ENCODE measurements around the gene MARK3. TPM values are rescaled to one million over a fixed set of nuclear protein-coding genes. Genes with fewer than 3 reads are reported as not detected.
A peak's percentile ranks its signal among the peaks of the same experiment; 100 is the strongest.

The MARK3 gene
- total RNA-seq, 1 donor from 2014 or later: 84.2 TPM

DNA sequence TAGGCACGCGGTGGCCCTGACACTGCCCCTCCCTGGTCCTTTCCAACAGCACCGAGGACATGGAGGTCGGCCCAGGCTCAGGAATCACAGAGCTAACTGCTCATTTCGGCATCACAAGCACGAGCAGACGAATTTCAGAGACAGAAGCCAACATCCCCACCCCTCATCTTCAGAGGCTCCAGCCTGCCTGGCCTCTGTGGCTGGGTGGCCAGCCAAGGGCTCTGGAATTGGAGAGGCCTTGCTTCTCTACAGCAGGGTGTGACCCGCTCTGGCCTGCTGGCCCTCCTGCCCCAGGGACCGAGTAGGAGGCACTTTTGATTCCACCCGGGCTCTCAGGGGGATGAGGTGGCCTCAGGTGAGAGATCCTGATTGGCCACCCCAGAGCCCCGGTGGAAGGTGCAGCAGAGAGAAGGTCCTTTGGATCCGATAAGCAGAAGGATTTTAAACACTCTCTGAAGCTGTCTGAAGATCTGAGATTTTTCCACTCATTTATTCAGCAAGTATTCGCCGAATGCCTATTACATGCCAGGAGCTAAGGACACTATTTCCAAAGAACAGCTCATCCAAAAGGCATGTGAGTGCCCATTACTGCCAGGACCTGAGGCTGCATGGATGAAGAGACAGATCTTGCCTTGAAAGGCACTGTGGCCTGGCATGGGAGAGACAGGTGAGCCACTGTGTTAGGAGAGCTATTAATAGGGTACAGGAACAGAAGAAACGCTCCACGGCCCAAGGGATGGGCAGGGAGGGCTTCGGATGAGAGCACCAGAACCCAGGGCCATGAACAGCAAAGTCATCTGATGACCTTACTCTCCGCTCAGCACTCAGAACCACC is 167.0 kb downstream of the MARK3 start:
- DNase-seq (ENCODE audit: extremely low spot score, unreplicated experiment): no peak

DNA sequence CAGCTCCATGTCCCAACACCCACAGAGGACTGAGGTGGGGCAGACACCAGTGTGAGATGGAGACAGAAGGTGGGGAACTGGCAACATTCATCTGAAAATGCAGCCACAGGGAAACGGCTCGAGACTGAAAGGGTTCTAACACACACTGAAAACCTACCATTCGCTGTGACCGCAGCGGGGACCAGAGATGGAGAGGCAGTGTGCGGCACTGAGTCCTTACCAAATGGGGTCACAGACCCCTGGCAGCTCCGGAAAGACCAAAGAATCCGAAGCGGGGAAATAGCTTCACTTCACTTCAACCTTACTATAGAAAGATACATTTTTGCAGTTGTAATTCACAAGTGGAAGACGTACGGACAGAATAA is 167.6 kb downstream of the MARK3 start:
- Mint-ChIP-seq H3K4me1 (ENCODE audit: unreplicated experiment) (peaks cover 25% of the 10 kb centered on the region), H3K36me3 (ENCODE audit: unreplicated experiment) (no peaks in the 10 kb centered on the region), H3K27ac (ENCODE audit: unreplicated experiment) (peak overlapping the region; percentile 85), H3K9me3 (ENCODE audit: unreplicated experiment) (no peaks in the 10 kb centered on the region), H3K4me3 (ENCODE audit: unreplicated experiment) (no peak overlapping the region), H3K27me3 (ENCODE audit: unreplicated experiment) (no peaks in the 10 kb centered on the region)
- TF ChIP-seq, protein P1, sequence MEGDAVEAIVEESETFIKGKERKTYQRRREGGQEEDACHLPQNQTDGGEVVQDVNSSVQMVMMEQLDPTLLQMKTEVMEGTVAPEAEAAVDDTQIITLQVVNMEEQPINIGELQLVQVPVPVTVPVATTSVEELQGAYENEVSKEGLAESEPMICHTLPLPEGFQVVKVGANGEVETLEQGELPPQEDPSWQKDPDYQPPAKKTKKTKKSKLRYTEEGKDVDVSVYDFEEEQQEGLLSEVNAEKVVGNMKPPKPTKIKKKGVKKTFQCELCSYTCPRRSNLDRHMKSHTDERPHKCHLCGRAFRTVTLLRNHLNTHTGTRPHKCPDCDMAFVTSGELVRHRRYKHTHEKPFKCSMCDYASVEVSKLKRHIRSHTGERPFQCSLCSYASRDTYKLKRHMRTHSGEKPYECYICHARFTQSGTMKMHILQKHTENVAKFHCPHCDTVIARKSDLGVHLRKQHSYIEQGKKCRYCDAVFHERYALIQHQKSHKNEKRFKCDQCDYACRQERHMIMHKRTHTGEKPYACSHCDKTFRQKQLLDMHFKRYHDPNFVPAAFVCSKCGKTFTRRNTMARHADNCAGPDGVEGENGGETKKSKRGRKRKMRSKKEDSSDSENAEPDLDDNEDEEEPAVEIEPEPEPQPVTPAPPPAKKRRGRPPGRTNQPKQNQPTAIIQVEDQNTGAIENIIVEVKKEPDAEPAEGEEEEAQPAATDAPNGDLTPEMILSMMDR (IDR thresholded peaks at IDR 0.05): no peak
- no peak for DNase-seq (ENCODE audit: extremely low spot score, unreplicated experiment)

More for the DNA sequence above, 167.0 kb downstream of the MARK3 start:
- H3K4me1 Mint-ChIP-seq (ENCODE audit: unreplicated experiment): peaks cover 25% of the 10 kb centered on the region
- no peaks in the 10 kb centered on the region for H3K36me3 Mint-ChIP-seq (ENCODE audit: unreplicated experiment)
- no peak overlapping the region for H3K4me3 Mint-ChIP-seq (ENCODE audit: unreplicated experiment)
- peak overlapping the region; percentile 85 for H3K27ac Mint-ChIP-seq (ENCODE audit: unreplicated experiment)
- H3K9me3 Mint-ChIP-seq (ENCODE audit: unreplicated experiment): no peaks in the 10 kb centered on the region
- H3K27me3 Mint-ChIP-seq (ENCODE audit: unreplicated experiment): no peaks in the 10 kb centered on the region
- TF ChIP-seq, protein P1 (IDR thresholded peaks at IDR 0.05): no peak

Other genes with a start within 250 kb of the MARK3 start
- gene EIF5, start 51.2 kb upstream of the MARK3 start, total RNA-seq: 214 and 229 TPM in 2 replicates
- gene CKB, start 137.4 kb downstream of the MARK3 start, total RNA-seq: 25.4 and 31.4 TPM in 2 replicates
- 10.9 and 11.5 TPM in 2 replicates for gene TRMT61A, start 143.8 kb downstream of the MARK3 start, total RNA-seq
- gene BAG5, start 177.2 kb downstream of the MARK3 start, total RNA-seq: 21.9 and 22.4 TPM in 2 replicates
- 41.0 and 42.0 TPM in 2 replicates for gene COA8, start 177.5 kb downstream of the MARK3 start, total RNA-seq
- gene KLC1, start 243.8 kb downstream of the MARK3 start, total RNA-seq: 186 and 211 TPM in 2 replicates

Data from osteocyte (in vitro differentiated cells).